AG10803 (cell line): ENCODE results near the gene CNTNAP2.

Experiments
- DNase-seq: peaks from one replicate; pipeline ENCODE4 v3.0.0; 2010; ENCODE audit warnings: low read depth
- H3K4me3 ChIP-seq: 2 replicates; pipeline ENCODE4 v1.5.1; 2011; ENCODE audit warnings: mild to moderate bottlenecking, low read length, control low read depth
- TF ChIP-seq, protein P1 (sequence below): conservative IDR thresholded peaks from 2 replicates; pipeline ENCODE4 v1.5.1; 2011; ENCODE audit warnings: mild to moderate bottlenecking, low read length, control low read depth, inconsistent platforms

Gene CNTNAP2

DNA sequence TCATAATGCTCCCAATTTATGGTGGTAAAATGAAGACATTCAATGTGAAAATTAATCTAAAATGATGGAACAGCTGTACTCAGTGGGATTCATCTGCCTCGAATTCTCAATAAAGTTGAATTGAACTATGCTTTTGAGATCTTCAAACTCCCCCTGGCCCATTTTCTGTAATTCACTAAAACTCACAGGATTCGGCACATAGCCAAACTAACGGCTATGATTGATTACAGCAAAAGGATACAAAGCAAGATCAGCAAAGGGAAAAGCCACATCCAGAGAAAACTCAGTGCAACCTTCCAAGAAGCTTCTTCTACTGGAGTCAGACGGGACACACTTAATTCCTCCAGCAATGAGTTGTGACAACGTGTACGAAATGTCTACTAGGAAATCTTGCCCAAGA lies 307.5 kb downstream of the CNTNAP2 start:
- no peak overlapping the region for H3K4me3 ChIP-seq
- TF ChIP-seq, protein P1, sequence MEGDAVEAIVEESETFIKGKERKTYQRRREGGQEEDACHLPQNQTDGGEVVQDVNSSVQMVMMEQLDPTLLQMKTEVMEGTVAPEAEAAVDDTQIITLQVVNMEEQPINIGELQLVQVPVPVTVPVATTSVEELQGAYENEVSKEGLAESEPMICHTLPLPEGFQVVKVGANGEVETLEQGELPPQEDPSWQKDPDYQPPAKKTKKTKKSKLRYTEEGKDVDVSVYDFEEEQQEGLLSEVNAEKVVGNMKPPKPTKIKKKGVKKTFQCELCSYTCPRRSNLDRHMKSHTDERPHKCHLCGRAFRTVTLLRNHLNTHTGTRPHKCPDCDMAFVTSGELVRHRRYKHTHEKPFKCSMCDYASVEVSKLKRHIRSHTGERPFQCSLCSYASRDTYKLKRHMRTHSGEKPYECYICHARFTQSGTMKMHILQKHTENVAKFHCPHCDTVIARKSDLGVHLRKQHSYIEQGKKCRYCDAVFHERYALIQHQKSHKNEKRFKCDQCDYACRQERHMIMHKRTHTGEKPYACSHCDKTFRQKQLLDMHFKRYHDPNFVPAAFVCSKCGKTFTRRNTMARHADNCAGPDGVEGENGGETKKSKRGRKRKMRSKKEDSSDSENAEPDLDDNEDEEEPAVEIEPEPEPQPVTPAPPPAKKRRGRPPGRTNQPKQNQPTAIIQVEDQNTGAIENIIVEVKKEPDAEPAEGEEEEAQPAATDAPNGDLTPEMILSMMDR: no peak
- no peak for DNase-seq

DNA sequence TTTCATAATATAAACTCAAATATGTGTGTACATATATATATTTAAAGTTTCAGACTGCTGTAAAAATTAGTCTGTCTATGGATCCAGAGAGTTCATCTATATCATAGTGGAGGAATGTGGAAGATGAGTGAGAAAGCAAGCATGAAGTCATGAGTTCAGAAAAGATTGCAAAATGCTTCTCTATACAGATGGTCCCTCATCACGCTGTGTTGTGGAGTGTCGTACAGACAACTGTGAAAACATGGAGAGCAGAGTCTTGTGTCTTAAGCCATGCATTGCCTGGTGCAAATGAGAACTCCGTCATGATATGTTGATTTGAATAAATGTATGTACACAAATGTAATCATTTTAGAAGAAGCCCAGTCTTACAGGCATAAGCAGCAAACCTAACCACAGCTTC lies 316.9 kb downstream of the CNTNAP2 start:
- TF ChIP-seq, protein P1: no peak
- H3K4me3 ChIP-seq: no peak overlapping the region
- DNase-seq: no peak

DNA sequence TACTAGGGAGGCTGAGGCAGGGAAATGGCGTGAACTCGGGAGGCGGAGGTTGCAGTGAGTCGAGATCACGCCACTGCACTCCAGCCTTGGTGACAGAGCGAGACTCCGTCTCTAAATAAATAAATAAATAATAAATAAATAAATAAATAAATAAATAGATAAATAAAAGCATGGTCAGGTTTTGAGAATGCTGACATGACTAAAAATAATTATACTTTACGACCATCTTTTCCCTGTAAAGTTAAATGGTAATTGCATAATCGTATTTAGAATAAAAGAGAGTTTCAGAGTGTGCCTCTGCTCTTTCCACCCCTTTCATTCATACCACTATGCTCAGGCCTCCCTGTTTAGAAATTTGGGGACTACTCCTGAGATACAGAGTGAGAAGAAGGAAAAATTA lies 326.5 kb downstream of the CNTNAP2 start:
- H3K4me3 ChIP-seq: no peak overlapping the region
- TF ChIP-seq, protein P1: no peak
- DNase-seq: no peak

DNA sequence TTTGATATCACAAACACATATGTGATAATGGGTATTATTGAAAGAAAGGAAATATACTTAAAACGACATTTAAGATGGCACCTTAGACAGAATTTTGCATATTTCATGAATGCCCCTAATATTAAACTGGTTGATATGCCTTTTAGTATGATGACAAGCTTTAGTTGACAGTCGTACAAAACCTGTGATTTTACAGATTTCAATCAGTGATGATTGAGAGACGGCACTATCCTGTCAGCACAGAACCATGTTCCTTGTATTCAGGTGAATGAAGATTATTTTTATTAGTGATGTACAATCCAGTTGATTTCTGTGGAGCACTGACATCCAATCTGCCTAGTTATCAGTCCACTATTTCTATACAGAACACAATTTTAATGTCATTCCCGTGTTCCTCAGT lies 333.0 kb downstream of the CNTNAP2 start:
- TF ChIP-seq, protein P1: no peak
- DNase-seq: no peak
- no peak overlapping the region for H3K4me3 ChIP-seq

DNA sequence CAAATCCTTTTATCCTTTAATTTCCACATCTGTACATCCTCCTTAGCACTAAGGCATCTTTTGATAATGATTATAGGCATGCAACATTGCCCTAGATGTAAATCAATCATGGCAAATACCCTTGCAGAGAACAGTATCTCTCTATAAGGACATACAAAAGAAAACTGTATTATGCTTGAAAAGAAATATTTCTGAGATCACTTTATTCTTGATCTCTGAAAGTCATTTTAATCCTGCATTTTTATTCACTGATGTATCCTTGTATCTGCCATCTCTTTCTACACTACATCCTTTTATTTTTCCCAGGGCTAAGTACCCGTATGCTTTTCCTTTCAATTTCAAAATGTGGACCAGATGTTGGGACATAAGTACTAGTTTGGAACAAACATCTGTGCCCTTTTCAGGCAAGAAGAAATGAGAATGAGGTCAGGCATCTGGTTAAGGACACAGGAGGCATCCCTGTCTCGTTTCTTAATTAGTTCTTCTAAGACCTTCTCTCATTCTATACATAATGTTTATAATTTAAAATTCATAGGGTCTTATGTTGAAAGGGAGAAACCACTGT lies 338.6 kb downstream of the CNTNAP2 start:
- TF ChIP-seq, protein P1: no peak
- DNase-seq: no peak
- H3K4me3 ChIP-seq: no peak overlapping the region

DNA sequence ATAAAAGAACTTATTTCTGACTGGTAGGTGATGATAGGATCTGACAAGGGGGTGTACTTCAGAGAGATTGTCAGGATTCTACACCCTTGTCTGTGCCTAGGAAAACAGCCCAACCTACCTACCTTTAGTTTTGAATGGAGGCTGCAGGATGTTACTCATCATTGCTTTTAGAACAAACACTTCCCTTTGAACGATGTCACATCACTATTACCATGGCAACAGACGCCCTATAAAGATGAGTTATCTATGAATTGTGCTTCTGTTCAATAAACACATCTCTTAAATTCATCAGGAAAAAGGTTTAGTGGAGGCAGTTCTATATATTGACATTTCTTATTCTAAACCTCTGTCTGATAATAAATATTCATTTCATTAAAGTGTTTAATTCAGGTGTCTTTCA lies 362.4 kb downstream of the CNTNAP2 start:
- no peak for DNase-seq
- H3K4me3 ChIP-seq: no peak overlapping the region

DNA sequence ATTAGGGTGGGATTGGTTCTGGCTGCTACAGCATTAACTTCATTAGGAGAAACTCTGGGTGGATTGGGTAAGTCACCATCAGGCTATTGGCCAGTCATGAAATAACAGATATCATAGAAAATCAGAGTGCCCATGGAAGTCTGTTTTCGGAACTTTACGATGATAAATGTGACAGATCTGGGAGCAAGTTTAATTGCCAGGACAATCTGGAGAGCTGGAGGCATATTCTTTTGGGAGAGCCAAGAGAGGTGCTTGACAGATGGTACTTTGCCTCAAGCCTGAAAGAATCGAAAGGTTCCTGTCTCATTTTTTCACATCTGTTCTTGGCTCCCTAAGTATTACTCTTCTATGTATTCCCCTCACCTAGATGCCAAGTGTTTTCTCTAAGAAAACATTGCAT lies 369.9 kb downstream of the CNTNAP2 start:
- no peak for DNase-seq
- H3K4me3 ChIP-seq: no peak overlapping the region
- TF ChIP-seq, protein P1: no peak

More for the DNA sequence above, 362.4 kb downstream of the CNTNAP2 start:
- TF ChIP-seq, protein P1: no peak
